22Rv1 (cell line): ENCODE data around the gene ADRB1.

Experiments used
- CTCF ChIP-seq: fragments of 450-650 bp; IDR thresholded peaks from 2 replicates; pipeline ENCODE4 v1.5.1; 2017; ENCODE audit warnings: mild to moderate bottlenecking
- ZFX ChIP-seq: fragments of 450-650 bp; IDR thresholded peaks from 2 replicates; pipeline ENCODE4 v1.6.1; 2017; ENCODE audit warnings: antibody characterized with exemption, borderline replicate concordance

GRCh38 chr10:114019226-114019625 lies 24.4 kb upstream of the ADRB1 start:
- TF ChIP-seq CTCF (no peak), ZFX (no peak)
